Measurements from ENCODE around the gene GAS2L1.

GAS2L1 gene

DNA sequence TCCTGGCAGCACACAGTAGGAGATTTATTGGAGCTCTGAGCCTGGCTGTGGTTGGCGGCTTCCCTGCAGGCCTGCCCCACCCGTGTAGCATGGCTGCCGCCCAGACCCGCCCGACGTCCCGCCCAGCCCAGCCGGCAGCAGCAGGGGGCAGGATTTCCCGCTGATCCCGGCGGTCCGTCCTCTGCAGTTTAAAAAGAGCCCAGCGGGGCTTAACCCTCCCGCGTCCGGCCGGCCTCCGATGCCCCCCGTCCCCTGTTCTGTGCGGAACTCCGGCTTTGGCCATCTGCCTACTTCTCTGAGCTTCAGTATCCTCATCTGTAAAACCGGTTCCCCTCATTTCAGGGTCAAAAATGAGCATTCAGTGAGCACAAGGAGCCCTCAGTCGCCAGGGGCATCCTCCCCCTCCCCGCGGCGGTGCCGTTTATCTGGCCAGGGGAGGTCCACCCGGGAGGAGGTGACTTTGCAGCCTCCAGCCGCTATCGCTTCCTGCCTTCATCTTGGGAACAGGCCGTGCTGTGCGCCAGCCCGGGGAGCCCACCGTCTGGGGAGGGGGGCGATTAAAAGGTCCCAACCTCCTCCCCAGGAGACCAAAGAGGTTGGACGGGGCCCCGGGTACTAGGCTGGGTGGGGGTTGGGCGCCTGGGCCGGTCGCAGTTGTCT lies at the start of gene GAS2L1:
GAS2L1 (plus strand) TSS at position 476 of the 660 bp plus-strand sequence. CDS start 1,456 bp downstream, outside the sequence.
- no peak for DNase-seq

DNA sequence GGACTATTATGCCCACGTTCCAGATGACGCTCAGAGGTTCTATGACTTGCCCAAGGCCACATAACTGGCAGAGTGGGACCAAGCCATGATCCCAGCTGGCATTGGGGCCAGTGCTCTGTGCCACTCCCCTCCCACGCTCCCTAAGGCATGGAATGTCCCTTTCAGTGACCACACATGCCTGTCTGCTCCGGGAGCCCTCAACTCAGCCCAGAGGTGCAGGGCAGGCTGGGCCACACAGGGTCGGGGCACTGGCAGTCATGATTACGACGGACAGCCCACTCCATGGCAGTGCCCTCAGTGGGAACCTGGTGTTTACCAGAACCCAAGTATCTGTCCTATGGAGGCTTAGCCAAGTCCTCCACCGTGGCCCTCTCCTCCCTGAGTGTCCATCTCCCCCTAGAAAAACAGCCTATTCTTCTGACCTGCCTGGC lies 48.7 kb upstream of the GAS2L1 start:
- no peak for DNase-seq

- DNase-seq = no peak
Measured at GRCh38 chr22:29258407-29259252, 47.8 kb upstream of the GAS2L1 start.

DNA sequence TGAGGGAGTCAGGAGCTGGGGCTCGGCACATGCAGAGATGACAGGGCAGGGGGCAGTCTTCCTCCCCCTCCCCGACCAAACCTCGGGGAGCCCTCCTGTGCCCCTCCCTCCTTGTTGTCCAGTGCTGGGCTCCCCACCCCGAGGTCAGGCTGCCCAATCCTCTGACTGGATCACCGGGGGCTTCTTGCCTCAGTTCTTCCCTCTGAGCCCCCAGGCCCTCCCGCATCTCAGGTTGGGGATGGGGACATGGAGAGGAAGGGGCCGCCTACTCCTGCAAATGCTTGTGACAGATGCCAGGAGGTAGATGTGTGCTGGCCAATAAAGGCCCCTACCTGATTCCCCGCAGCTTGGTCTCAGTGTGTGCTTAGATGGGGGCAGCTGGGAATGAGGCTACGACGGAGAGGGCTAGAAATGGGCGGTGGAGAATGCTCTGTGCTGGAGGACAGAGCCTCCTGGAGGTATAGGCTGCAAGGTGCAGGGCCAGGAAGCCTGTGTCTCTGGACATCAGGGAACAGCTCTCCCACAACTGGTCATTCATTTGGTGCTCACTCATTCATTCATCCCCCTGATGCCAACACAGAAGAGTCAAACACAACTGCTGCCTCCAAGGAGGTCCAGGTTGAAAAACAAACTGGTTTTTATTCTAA lies 47.1 kb upstream of the GAS2L1 start:
- DNase-seq = no peak

- DNase-seq = no peak
Measured at GRCh38 chr22:29260031-29260560, 46.4 kb upstream of the GAS2L1 start.

- no peak for DNase-seq
Measured at GRCh38 chr22:29260601-29261315, 45.7 kb upstream of the GAS2L1 start.

DNA sequence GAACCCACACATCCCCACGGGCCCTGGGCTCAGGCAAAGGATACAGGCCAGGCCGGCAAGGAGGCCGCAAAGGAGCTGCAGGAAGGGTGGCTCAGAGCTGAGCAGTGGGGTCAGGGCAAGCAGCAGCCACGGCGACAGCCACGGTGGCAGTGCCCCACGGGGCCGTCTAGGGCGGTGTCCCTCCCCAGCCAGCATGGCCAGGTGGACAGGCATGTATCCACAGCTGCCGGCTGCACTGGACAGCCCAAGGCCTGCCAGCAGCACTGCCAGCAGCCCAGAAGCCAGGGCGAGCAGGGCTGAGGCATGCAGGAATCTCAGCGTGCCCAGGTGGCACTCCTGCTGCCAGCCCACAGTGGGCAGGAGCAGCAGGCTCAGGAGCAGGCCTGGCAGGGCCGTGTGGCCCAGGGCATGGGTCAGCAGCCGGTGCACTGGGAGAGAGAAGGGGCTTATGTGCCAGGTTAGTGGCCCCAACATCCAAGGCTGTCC lies 42.6 kb upstream of the GAS2L1 start:
- DNase-seq = no peak

- DNase-seq = no peak
Measured at GRCh38 chr22:29265305-29265704, 41.1 kb upstream of the GAS2L1 start.

- no peak for DNase-seq
Measured at GRCh38 chr22:29265929-29266328, 40.5 kb upstream of the GAS2L1 start.

DNA sequence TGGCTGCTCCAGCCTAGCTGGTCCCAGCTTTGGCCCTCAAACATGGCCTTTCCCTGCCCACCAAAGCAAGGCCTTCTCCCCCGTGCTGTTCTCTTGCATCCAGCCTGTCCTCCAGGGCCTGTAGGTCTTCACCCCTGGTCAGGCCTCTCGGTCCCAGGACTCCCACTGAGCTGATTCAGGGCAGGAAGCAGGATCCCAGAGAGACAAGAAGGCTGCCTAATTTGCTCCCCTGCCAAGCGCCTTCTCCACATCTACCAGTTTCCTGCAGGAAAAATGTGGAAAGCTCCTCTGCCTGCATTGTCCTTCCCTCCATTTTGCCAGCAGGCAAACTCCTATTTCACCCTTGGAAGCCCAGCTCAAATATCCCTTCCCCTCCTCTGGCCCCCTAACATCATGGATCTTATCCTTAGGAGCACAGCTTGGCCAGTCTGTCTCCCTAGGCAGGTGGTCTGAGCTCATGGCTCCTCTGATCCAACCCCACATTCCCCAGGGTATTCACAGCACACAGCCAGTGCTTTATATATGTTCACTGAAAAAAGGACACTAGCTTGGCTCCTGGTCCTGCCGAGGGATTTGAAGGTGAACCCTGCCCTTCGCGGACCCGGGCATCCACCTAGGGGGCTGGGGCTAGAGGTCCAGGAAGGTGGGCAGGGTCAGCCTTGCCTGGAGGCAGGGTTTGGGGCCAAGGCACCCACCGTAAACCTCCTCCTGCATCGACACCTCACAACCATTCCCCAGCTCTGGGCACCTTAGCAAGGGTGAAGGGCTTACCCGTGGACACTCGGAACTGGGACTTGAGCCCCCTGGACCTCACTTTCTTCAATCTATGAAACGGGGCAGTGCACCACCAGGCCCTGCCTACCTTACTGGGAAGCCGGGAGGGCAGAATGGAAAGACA lies 39.6 kb upstream of the GAS2L1 start:
- DNase-seq = no peak

- DNase-seq = no peak
Measured at GRCh38 chr22:29267462-29267857, 39.0 kb upstream of the GAS2L1 start.

DNA sequence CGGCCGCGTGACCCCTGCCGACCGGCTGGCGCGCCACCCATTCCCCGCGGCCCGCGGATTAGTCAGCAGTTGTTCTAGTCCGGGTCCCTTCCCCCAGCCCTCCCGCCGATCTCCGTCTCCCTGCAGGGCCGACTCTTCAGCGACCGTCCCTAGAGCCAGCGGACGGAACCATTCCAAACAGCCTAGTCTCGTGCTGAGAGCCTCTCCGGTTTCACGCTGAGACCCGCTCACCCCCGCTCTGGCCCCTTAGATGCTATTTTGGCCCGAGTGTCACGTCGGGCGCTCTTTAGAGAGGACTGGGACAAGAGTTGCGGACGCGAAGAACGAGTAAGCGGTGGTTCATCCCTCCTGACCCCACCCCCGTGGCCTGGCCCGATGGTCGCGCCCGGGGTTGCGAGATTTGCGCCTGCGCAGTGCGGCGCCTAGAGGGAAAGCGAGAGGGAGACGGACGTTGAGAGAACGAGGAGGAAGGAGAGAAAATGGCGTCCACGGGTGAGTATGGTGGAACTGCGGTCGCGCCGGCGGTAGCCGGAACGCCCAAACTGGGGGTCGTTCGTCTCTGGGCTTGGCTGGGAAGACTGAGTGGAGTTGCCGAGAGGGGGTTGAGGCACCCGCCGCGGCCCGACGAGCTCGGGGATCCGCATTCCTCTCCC lies 38.5 kb upstream of the GAS2L1 start, which contains the start of the genes EWSR1 and RHBDD3:
EWSR1 (plus strand) TSS at position 411 of the 653 bp plus-strand sequence; CDS start at position 480, 69 bp downstream.
RHBDD3 (minus strand) TSS at position 124 of the 653 bp plus-strand sequence. CDS start 2,355 bp downstream, outside the sequence.
- peak; percentile 94 to 99 (median 96) for DNase-seq

DNA sequence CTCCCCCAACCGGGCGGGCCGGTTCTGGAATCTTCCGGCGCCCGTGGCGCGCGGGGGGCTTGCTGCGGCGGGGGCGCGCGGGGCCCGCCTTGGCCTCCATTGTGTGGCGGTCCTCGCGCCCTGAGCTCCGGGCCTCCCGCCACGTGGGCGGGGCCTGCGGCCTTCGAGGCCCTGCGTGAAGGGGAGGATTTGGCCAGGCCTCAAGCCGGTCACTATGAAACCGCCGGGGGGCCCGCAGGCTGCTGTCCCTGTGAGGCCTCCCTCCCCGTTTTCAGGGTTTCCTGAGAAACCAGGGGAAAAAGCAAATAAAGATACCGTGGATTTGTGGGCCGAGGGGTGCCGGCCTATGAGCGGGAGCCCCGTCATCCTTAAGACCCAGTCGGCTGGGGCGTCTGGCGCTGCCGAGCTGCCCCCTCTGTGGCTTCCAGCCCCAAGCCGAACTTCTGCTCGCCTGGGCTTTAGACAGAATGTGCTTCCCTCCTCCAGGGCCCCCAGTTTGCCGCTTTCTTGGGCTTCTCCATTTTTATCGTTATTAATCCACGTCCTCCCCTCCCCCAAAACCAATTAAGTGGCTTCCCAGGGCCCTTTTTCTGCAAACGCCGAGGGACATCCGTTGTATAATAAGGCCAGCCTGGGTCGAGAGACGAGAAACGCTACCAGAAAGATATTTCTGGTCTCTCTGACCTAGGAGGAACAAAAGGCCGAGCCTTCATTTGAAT lies 37.8 kb upstream of the GAS2L1 start:
- peak in 2 of 4 experiments; percentile 23 to 37 for DNase-seq

- DNase-seq = no peak
Measured at GRCh38 chr22:29269230-29269604, 37.2 kb upstream of the GAS2L1 start.

DNA sequence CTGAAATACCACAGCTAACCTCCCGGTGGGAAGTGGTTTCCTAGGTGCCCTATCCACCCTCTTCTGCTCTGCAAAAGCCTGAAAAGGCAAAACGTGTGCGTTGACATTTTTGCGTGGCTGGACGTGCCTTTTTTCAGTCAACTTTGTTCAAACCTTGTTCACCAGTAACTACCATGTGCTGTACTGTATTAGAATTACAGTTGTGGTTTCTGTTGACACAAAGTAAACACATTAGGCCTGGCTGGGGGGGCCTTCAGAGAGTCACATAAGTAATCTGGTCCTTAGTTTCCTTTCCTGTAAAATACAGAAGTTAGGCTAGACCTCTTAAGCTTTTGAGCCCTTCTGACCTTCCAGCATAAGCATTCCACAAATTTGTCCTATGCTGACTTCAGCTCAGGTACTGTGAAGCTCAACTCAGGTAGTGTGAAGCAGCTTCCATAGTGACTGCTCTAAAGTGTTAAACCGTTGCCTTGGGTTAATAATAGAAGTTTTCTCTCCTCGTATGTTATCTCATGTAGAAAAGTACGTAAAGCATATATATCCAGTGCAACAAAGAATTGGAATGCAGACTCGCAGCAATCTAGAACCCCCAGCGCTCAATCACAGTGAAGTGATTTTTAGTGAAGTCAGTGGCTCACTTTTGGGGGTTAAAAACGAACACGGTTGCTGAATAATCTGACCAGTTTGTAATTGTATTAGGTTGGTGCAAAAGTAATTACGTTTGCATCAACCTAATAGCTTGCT lies 36.5 kb upstream of the GAS2L1 start:
- DNase-seq = no peak

- no peak for DNase-seq
Measured at GRCh38 chr22:29270475-29271271, 35.8 kb upstream of the GAS2L1 start.

DNA sequence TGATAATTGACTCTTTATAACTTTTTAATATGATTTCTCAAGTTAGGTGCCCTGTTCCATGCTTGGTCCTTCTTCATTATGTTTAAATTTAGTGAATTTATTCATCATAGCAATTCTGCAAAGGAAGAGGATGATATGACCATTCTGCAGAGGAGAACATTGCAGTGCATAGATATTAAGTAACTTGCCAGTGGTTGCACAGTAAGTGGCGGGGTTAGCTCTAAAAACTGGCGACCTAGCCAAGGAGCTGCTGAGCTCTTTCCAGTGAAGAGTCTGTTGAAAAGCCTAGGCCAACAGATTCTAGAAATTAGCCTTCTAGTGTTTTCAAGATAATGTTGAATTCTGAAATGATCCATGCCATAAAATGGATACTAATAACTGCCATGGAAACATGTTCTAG lies 33.8 kb upstream of the GAS2L1 start:
- no peak for DNase-seq

- no peak for DNase-seq
Measured at GRCh38 chr22:29275167-29275566, 31.3 kb upstream of the GAS2L1 start.

All from activated naive CD4-positive, alpha-beta T cell (primary cell).